H7 (cell line): Measurements from ENCODE around the gene CIC. TPM values are rescaled to one million over a fixed set of nuclear protein-coding genes. Genes with fewer than 3 reads are reported as not detected.

ENCODE experiments used
- DNase-seq: peaks from one replicate; pipeline ENCODE4 v3.0.0; 2012
- H3K27me3 ChIP-seq: 2 replicates; pipeline ENCODE4 v1.6.0; 2011; ENCODE audit warnings: mild to moderate bottlenecking, low read length; ENCODE audit not compliant: control insufficient read depth, insufficient read depth
- H3K36me3 ChIP-seq: replicated peaks from 2 replicates; pipeline ENCODE4 v1.5.1; 2011; ENCODE audit warnings: low read length; ENCODE audit not compliant: control insufficient read depth, insufficient read depth
- H3K4me3 ChIP-seq: 2 replicates; pipeline ENCODE4 v1.5.1; 2011; ENCODE audit warnings: low read depth, mild to moderate bottlenecking, control low read depth, low read length, moderate library complexity; ENCODE audit not compliant: insufficient read depth
- total RNA-seq: library from RNA; depleted of rRNA; stranded (reverse); fragments of >200 nt; shearing (Covaris generic); gene quantifications from 2 replicates; pipeline ENCODE4 v1.2.3, GENCODE V29; 2014

CIC gene
- total RNA-seq, 1 experiment from 2014 or later: 20.1 TPM

GRCh38 chr19:42283188-42284065 lies 14.4 kb downstream of the CIC start:
- peak overlapping the region; percentile 67 for H3K4me3 ChIP-seq
- peak; percentile 100 for DNase-seq
- H3K27me3 ChIP-seq: no peaks in the 10 kb centered on the region
- H3K36me3 ChIP-seq: peaks cover 5% of the 10 kb centered on the region

- no peaks in the 10 kb centered on the region for H3K27me3 ChIP-seq
- peak; percentile 97 for DNase-seq
- H3K36me3 ChIP-seq: peaks cover 5% of the 10 kb centered on the region
- peak overlapping the region; percentile 34 for H3K4me3 ChIP-seq
These were observed 15.0 kb downstream of the CIC start for GRCh38 chr19:42284066-42284501.

GRCh38 chr19:42284591-42285341 lies 15.7 kb downstream of the CIC start:
- Histone ChIP-seq H3K4me3 (peak overlapping the region; percentile 66), H3K36me3 (peaks cover 9% of the 10 kb centered on the region), H3K27me3 (no peaks in the 10 kb centered on the region)
- peak; percentile 77 for DNase-seq

GRCh38 chr19:42285541-42285941 lies 16.5 kb downstream of the CIC start:
- no peak overlapping the region for H3K4me3 ChIP-seq
- DNase-seq: no peak
- H3K27me3 ChIP-seq: no peaks in the 10 kb centered on the region
- peaks cover 10% of the 10 kb centered on the region for H3K36me3 ChIP-seq

GRCh38 chr19:42285988-42286348 lies 16.9 kb downstream of the CIC start:
- Histone ChIP-seq H3K36me3 (peaks cover 10% of the 10 kb centered on the region), H3K4me3 (no peak overlapping the region), H3K27me3 (no peaks in the 10 kb centered on the region)
- no peak for DNase-seq

- no peak overlapping the region for H3K4me3 ChIP-seq
- no peaks in the 10 kb centered on the region for H3K27me3 ChIP-seq
- DNase-seq: no peak
- peaks cover 10% of the 10 kb centered on the region for H3K36me3 ChIP-seq
These were observed 17.4 kb downstream of the CIC start for GRCh38 chr19:42286349-42287016.

- Histone ChIP-seq H3K4me3 (no peak overlapping the region), H3K36me3 (peaks cover 11% of the 10 kb centered on the region)
These were observed 18.2 kb downstream of the CIC start for GRCh38 chr19:42287017-42287826.

GRCh38 chr19:42287827-42288107 lies 18.7 kb downstream of the CIC start:
- H3K27me3 ChIP-seq: no peaks in the 10 kb centered on the region
- peaks cover 11% of the 10 kb centered on the region for H3K36me3 ChIP-seq
- H3K4me3 ChIP-seq: no peak overlapping the region
- no peak for DNase-seq

More at GRCh38 chr19:42287017-42287826, 18.2 kb downstream of the CIC start:
- DNase-seq: no peak
- no peaks in the 10 kb centered on the region for H3K27me3 ChIP-seq

- Histone ChIP-seq H3K4me3 (no peak overlapping the region), H3K36me3 (peaks cover 11% of the 10 kb centered on the region), H3K27me3 (no peaks in the 10 kb centered on the region)
- no peak for DNase-seq
These were observed 19.3 kb downstream of the CIC start for GRCh38 chr19:42288387-42288786.

- H3K4me3 ChIP-seq: no peak overlapping the region
- no peaks in the 10 kb centered on the region for H3K27me3 ChIP-seq
- peaks cover 11% of the 10 kb centered on the region for H3K36me3 ChIP-seq
- DNase-seq: no peak
These were observed 20.0 kb downstream of the CIC start for GRCh38 chr19:42288881-42289555.

- DNase-seq: no peak
- no peak overlapping the region for H3K4me3 ChIP-seq
- H3K27me3 ChIP-seq: no peaks in the 10 kb centered on the region
- peaks cover 14% of the 10 kb centered on the region for H3K36me3 ChIP-seq
These were observed 20.5 kb downstream of the CIC start for GRCh38 chr19:42289556-42290041.

- peaks cover 14% of the 10 kb centered on the region for H3K36me3 ChIP-seq
- H3K4me3 ChIP-seq: no peak overlapping the region
- no peaks in the 10 kb centered on the region for H3K27me3 ChIP-seq
- DNase-seq: no peak
These were observed 21.1 kb downstream of the CIC start for GRCh38 chr19:42290136-42290522.

- H3K4me3 ChIP-seq: no peak overlapping the region
- DNase-seq: peak; percentile 79
- peaks cover 14% of the 10 kb centered on the region for H3K36me3 ChIP-seq
These were observed 21.7 kb downstream of the CIC start for GRCh38 chr19:42290523-42291434.

More at GRCh38 chr19:42290523-42291434, 21.7 kb downstream of the CIC start:
- no peaks in the 10 kb centered on the region for H3K27me3 ChIP-seq
